GM12873 (cell line): ENCODE measurements around the gene PTGFR.

Experiments used
- TF ChIP-seq, protein P1 (sequence below): IDR thresholded peaks from 2 replicates; pipeline ENCODE4 v1.5.1; 2012; ENCODE audit warnings: low read depth, mild to moderate bottlenecking, moderate library complexity, low read length, control low read depth; ENCODE audit not compliant: insufficient read depth; ENCODE audit errors: missing control alignments

The PTGFR gene

DNA sequence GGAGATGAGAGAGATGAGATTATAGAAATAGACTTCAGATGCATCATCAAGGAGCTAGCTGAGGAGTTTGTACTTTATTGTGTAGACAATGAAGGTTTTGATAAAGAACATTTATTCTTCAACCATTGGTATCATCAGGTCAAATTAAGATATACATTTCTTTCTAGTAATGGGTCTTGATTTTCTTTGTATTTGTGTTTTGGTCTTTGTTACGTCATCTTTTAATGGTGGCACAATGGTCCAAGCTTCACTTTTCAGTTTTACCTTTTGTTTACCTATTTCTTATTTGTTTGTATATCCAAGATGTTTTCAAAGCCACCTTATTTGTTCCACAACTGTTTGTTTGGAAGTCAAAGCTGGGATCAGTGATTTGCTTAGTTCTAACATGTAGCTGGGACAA, 44.5 kb downstream of the PTGFR start:
- TF ChIP-seq, protein P1, sequence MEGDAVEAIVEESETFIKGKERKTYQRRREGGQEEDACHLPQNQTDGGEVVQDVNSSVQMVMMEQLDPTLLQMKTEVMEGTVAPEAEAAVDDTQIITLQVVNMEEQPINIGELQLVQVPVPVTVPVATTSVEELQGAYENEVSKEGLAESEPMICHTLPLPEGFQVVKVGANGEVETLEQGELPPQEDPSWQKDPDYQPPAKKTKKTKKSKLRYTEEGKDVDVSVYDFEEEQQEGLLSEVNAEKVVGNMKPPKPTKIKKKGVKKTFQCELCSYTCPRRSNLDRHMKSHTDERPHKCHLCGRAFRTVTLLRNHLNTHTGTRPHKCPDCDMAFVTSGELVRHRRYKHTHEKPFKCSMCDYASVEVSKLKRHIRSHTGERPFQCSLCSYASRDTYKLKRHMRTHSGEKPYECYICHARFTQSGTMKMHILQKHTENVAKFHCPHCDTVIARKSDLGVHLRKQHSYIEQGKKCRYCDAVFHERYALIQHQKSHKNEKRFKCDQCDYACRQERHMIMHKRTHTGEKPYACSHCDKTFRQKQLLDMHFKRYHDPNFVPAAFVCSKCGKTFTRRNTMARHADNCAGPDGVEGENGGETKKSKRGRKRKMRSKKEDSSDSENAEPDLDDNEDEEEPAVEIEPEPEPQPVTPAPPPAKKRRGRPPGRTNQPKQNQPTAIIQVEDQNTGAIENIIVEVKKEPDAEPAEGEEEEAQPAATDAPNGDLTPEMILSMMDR, result no peak

GRCh38 chr1:78536427-78536826, 45.7 kb downstream of the PTGFR start:
- TF ChIP-seq, protein P1, result no peak

DNA sequence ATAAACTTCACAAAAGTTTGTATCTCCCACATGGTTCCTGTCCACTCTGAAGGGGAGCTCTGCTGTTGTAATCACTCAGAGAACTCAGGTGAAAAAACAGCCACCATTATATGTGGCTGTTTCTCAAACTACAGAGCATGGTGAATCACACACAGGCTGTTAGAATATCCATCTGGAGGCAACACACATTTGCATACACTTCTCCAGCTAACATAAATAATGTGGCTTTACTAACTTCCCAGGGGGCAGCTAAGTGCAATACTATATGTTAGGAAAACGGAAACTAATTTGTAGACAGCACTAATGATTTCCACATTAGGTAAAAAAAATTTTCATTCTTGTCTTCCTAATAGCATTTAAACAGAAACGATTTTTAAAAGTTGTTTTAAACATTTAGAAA, 49.3 kb downstream of the PTGFR start:
- TF ChIP-seq, protein P1, result no peak

DNA sequence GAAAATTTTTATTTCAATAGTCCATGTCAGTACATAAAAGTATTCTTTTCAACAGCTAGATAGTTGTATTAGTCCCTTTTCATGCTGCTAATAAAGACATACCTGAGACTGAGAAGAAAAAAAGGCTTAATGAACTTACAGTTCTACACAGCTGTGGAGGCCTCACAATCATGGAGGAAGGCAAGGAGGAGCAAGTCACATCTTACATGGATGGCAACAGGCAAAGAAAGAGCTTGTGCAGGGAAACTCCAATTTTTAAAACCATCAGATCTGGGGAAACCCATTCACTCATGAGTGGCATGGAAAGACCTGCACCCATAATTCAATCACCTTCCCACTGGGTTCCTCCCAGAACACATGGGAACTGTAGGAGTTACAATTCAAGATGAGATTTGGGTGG, 50.7 kb downstream of the PTGFR start:
- TF ChIP-seq, protein P1, result no peak

DNA sequence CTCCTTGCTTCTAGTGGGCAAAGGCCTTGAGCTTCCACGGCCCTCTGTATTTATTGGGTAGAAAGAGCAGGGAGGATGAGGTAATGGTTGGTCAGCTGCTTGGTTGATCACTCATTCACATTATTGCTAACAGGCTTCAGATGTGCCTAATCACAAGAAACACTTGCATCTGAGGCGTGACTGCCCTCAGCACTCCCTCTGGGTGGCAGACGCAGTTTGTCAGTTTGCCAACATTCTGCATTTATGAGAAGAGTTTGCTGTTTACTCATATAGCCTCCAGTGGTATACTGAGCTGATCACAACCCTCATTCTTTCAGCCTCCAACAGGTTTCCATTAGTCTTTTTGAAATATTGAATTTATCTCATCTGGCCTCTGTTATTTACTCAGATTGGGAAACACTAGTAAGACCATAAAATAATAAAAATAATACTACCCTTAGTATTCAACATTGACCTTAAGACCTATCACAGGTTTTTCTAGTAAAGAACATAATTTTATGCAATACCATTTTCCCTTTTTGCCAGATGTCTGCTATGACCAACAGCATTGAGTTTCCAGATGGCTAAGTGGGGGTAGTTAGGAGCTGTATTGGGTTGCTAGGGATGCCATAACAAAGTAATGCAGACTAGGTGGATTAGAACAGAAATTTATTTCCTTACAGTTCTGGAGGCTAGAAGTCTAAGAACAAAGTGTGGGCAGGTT, 53.3 kb downstream of the PTGFR start:
- TF ChIP-seq, protein P1, result no peak

DNA sequence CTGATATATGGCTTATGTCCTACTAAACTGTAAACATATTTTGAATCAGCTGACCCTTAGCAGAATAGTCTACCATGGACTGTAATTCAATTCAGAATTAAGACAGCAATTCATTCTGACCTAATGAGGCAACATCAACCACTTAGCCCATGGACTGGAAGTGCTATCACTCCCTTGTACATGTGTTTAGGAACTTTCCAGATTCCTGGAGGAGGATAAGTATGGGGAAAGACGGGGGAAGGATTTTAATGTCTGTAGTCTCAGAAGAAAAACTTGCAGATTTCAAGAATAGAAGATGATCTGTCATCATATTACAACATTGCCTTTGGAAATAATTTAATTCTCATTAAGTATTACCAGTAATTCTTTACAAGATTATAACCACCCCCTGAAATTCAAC, 56.3 kb downstream of the PTGFR start:
- TF ChIP-seq, protein P1, result no peak

- TF ChIP-seq, protein P1, result no peak
These were observed 58.6 kb downstream of the PTGFR start for GRCh38 chr1:78549331-78549730.

- TF ChIP-seq, protein P1, result no peak
These were observed 59.1 kb downstream of the PTGFR start for GRCh38 chr1:78549891-78550290.
